NB4 (cell line): ENCODE results near the gene SPACA6.
A peak's percentile ranks its signal among the peaks of the same experiment; 100 is the strongest.
"Not testable (repeated sequence)": the region's sequence is repeated elsewhere in the genome, so short reads cannot be mapped to it uniquely, and the experiment has no call there.

Experiments
- DNase-seq: peaks from one replicate; pipeline ENCODE4 v3.0.0; 2010; ENCODE audit warnings: low read depth
- H3K4me3 ChIP-seq: one replicate; pipeline ENCODE4 v1.5.1; 2011; ENCODE audit warnings: mild to moderate bottlenecking, low read depth, low read length, moderate library complexity
- CTCF ChIP-seq: IDR thresholded peaks from one replicate; pipeline ENCODE4 v1.5.1; 2012; ENCODE audit warnings: low read depth, low read length
- MAX ChIP-seq: IDR thresholded peaks from 2 replicates; pipeline ENCODE4 v1.6.1; 2011; ENCODE audit warnings: low read depth, low read length
- MYC ChIP-seq: IDR thresholded peaks from 2 replicates; pipeline ENCODE4 v1.6.1; 2011; ENCODE audit warnings: low read depth, low read length
- POLR2A ChIP-seq: IDR thresholded peaks from 2 replicates; pipeline ENCODE4 v1.6.1; 2011; ENCODE audit warnings: mild to moderate bottlenecking; ENCODE audit not compliant: insufficient read length; ENCODE audit errors: extremely low read depth

Gene SPACA6

DNA sequence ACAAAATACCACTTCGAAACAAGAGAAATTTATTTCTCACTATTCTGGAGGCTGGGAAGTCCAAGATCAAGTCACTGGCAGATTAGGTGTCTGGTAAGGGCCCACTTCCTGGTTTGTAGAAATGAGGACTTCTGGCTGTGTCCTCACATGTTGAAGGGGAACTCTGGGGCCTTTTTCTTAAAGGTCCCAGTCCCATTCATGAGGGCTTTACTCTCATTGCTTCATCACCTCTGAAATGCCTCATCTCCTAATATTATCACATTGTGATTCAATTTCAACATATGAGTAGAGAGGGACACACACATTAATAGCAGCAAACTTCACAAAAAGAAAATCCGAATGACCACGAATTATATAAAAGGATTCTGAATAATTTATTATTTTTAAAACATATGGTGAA lies 24.9 kb upstream of the SPACA6 start:
- H3K4me3 ChIP-seq, result no peak overlapping the region
- DNase-seq, result peak; percentile 37
- TF ChIP-seq CTCF (no peak), MYC (no peak), POLR2A (no peak), MAX (no peak)

DNA sequence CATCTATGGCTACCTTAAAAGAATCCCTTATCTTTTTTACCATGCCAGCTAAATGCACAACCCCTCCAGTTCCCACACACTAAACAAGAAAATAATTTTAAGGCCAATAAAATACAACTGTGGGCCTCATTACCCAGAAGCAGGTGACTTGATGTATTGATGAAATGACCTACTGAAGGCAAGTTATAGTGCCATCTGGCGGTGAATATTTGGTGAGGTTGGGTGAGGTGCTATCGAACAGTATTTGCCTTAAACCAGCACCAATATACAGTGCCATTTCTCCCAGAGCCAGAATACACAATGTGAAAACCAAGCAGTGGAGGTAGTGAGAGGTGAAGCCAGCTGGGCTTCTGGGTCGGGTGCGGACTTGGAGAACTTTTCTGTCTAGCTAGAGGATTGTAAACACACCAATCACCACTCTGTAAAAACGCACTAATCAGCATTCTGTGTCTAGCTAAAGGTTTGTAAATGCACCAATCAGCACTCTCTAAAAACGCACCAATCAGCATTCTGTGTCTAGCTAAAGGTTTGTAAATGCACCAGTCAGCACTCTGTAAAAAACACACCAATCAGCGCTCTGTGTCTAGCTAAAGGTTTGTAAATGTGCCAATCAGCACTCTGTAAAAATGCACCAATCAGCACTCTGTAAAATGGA lies 17.1 kb upstream of the SPACA6 start:
- DNase-seq, result peak; percentile 34
- H3K4me3 ChIP-seq, result not testable (repeated sequence)

- DNase-seq, result no peak
- H3K4me3 ChIP-seq, result no peak overlapping the region
- no peak for TF ChIP-seq MAX
- no peak for TF ChIP-seq POLR2A
- no peak for TF ChIP-seq CTCF
- no peak for TF ChIP-seq MYC
Observed at GRCh38 chr19:51676566-51677083, 16.5 kb upstream of the SPACA6 start.

DNA sequence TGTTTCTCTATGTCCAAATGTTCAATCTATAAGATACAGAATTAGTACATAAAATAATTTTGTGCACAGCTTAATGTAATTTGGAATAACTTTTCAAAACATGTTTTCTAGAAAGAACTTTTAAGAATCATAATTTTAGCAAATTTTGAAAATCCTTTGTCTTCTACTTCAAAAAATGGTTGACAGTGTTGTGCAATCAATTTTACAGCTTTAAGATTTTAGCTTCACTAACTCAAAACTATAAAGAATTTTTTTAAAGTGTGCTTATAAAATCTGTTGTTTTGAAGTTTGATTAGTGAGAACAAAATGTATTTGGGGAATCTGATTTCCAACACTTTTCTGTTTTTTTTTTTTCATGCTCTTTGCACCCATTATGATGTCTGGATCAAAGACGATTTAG lies 12.7 kb upstream of the SPACA6 start:
- DNase-seq, result no peak
- no peak for TF ChIP-seq MYC
- no peak for TF ChIP-seq POLR2A
- H3K4me3 ChIP-seq, result no peak overlapping the region

DNA sequence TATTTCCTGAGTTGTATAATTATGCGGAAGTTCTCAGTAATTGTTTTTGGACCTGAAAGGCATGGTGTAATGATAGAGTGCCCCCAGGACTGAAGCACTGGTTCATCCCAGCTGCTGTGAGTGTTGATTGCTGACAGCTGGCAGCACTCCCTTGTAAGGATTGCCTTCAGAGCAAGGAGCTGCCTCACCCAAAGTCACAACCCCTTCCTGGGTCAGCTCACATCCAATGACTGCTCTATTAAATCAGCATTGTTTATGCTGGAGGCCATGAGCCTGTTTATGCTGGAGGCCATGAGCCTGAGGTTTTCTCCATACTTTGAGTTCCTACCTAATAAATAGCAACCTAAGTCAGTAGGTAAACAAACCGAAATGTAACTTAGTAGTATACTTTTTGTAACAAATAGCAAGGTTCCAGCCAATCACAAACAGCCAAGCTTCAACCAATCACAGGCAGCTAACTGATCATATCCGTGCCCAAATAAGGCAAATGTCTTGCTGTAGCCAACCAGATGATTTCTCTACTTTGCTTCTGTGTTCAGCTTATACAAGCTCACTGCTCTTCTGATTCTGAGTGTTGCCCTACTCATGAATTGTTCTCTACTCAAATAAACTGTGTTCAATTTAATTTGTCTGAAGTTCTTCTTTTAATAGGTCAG lies 11.7 kb upstream of the SPACA6 start:
- no peak for DNase-seq
- no peak overlapping the region for H3K4me3 ChIP-seq
- TF ChIP-seq POLR2A, result no peak
- TF ChIP-seq MAX, result no peak
- TF ChIP-seq CTCF, result no peak
- TF ChIP-seq MYC, result no peak

GRCh38 chr19:51686171-51686570 lies 7.0 kb upstream of the SPACA6 start:
- H3K4me3 ChIP-seq, result no peak overlapping the region
- TF ChIP-seq CTCF (no peak), MYC (no peak), MAX (no peak), POLR2A (no peak)
- no peak for DNase-seq
